ENCODE data around the gene NCOA7.

GRCh38 chr6:125831659-125832058, 40.9 kb downstream of the NCOA7 start:
- no peak for TF ChIP-seq POLR2A (IDR thresholded peaks at IDR 0.05; ENCODE audit: low read depth, low read length)
- TF ChIP-seq POLR2AphosphoS5 (IDR thresholded peaks at IDR 0.05; ENCODE audit: low read depth, low read length) = no peak
- TF ChIP-seq SPI1 (IDR thresholded peaks at IDR 0.05; ENCODE audit: low read depth, low read length) = no peak

Data from GM12891 (cell line).